K562 (cell line): Measurements from ENCODE around the gene HMCN2. TPM values are rescaled to one million over a fixed set of nuclear protein-coding genes. Genes with fewer than 3 reads are reported as not detected.

ENCODE experiments used
- ATAC-seq: fragments of 200-7000 bp; cut with Tn5 transposase; 3 replicates; pipeline ENCODE4 v1.9.1; 2020; ENCODE audit warnings: moderate library complexity
- BruUV-seq: library from RNA; stranded (reverse); fragments of 400-500 nt; replicated peaks from 2 replicates; lab custom pipeline; 2021; lab: Mats Ljungman, UMichigan
- CTCF ChIA-PET: fragments of 300-600 bp; formaldehyde crosslinking; extraction: SDS; loops from one replicate; lab custom pipeline; 2021; ENCODE audit warnings: low intra/inter-chr PET ratio; lab: Yijun Ruan, JAX
- POLR2A ChIA-PET: fragments of 300-600, 350-650 bp; sonication (Branson Sonifier 250); formaldehyde crosslinking; extraction: SDS; loops from one replicate; lab custom pipeline; 2021; ENCODE audit warnings: antibody characterized with exemption, inconsistent platforms; lab: Yijun Ruan, JAX
- DNase-seq, 4 experiments: peaks; one replicate each; pipeline versions ENCODE4 v3.0.0 to v3.0.0-alpha.2; 2011 to 2018; ENCODE audit warnings: low spot score in 3 of 4, mixed read lengths in 3 of 4; ENCODE audit errors: extremely low read depth in 1 of 4
- FAIRE-seq: peaks from 2 replicates; lab custom pipeline; 2011; peaks lifted over from hg19 to GRCh38; lab: Jason Lieb, UNC
- H2AFZ ChIP-seq: 2 replicates; pipeline ENCODE4 v1.6.0; 2011; ENCODE audit warnings: low read depth, low read length, control low read depth, inconsistent platforms
- H3K27ac ChIP-seq: fragments of 200-600 bp; 3 replicates; pipeline ENCODE4 v1.8.0; 2011; ENCODE audit warnings: low read depth, mild to moderate bottlenecking, control low read depth, inconsistent platforms, low read length, moderate library complexity, mixed read lengths; ENCODE audit errors: extremely low read depth
- H3K27me3 ChIP-seq, 2 experiments: fragments of 300-600 bp in 1 of 2; 2 replicates in 1 of 2; 3 replicates in 1 of 2; pipeline versions ENCODE4 v1.6.0 to v1.8.0; 2011; ENCODE audit warnings: inconsistent platforms in 2 of 2, low read length in 2 of 2, mild to moderate bottlenecking in 1 of 2, mixed read lengths in 1 of 2, moderate library complexity in 1 of 2; ENCODE audit not compliant: control insufficient read depth in 2 of 2, insufficient read depth in 2 of 2
- H3K36me3 ChIP-seq: fragments of 300-600 bp; 3 replicates; pipeline ENCODE4 v1.8.0; 2011; ENCODE audit warnings: mild to moderate bottlenecking, low read length, inconsistent platforms; ENCODE audit not compliant: control insufficient read depth, insufficient read depth
- H3K4me1 ChIP-seq, 2 experiments: fragments of 200-600 bp in 1 of 2; replicated peaks in 1 of 2; 2 replicates in 1 of 2; 3 replicates in 1 of 2; pipeline versions ENCODE4 v1.5.1 to v1.8.0; 2011; ENCODE audit warnings: inconsistent platforms in 2 of 2, low read length in 2 of 2, mild to moderate bottlenecking in 1 of 2, mixed read lengths in 1 of 2, moderate library complexity in 1 of 2; ENCODE audit not compliant: control insufficient read depth in 2 of 2, insufficient read depth in 2 of 2
- H3K4me2 ChIP-seq: 2 replicates; pipeline ENCODE4 v1.6.1; 2011; ENCODE audit warnings: low read length, control low read depth, inconsistent platforms, mixed read lengths; ENCODE audit not compliant: insufficient read depth
- H3K4me3 ChIP-seq: fragments of 200-600 bp; sonication (generic), shearing (Covaris generic); 2 replicates; pipeline ENCODE4 v1.5.1; 2016; ENCODE audit warnings: control low read depth, inconsistent platforms
- H3K79me2 ChIP-seq: fragments of 200-600 bp; 3 replicates; pipeline ENCODE4 v1.8.0; 2011; ENCODE audit warnings: low read length, inconsistent platforms; ENCODE audit not compliant: control insufficient read depth, insufficient read depth
- H3K9ac ChIP-seq, 2 experiments: 2 replicates each; pipeline versions ENCODE4 v1.6.0 to v1.6.1; 2011; ENCODE audit warnings: low read depth in 2 of 2, low read length in 2 of 2, control low read depth in 1 of 2, inconsistent platforms in 1 of 2, mild to moderate bottlenecking in 1 of 2, mixed read lengths in 1 of 2; ENCODE audit not compliant: insufficient read depth in 1 of 2
- H3K9me1 ChIP-seq: one replicate; pipeline ENCODE4 v1.6.0; 2011; ENCODE audit warnings: inconsistent platforms, mild to moderate bottlenecking, low read length, moderate library complexity; ENCODE audit not compliant: control insufficient read depth, insufficient read depth
- H3K9me3 ChIP-seq: replicated peaks from 2 replicates; pipeline ENCODE4 v1.5.1; 2011; ENCODE audit warnings: low read depth, low read length, inconsistent platforms; ENCODE audit not compliant: control insufficient read depth, insufficient read depth
- H4K20me1 ChIP-seq: replicated peaks from 2 replicates; pipeline ENCODE4 v1.6.1; 2011; ENCODE audit warnings: low read length, inconsistent platforms, mixed read lengths; ENCODE audit not compliant: control insufficient read depth, insufficient read depth
- PCBP2 ChIP-seq: fragments of 200-400 bp; formaldehyde crosslinking; IDR thresholded peaks from 2 replicates; pipeline ENCODE4 v1.6.1; 2018; ENCODE audit warnings: low read length, low read depth, mild to moderate bottlenecking, moderate library complexity; ENCODE audit not compliant: poor library complexity, severe bottlenecking
- RFX1 ChIP-seq: fragments of 450-650 bp; IDR thresholded peaks from 2 replicates; pipeline ENCODE4 v1.6.1; 2016; ENCODE audit warnings: mild to moderate bottlenecking, moderate library complexity
- SMAD1 ChIP-seq: fragments of 150-350 bp; IDR thresholded peaks from 2 replicates; pipeline ENCODE4 v1.6.1; 2014; ENCODE audit warnings: low read length, low read depth; ENCODE audit not compliant: partially characterized antibody
- ZNF253 ChIP-seq: fragments of 250-450 bp; sonication (Bioruptor Pico); conservative IDR thresholded peaks from 2 replicates; pipeline ENCODE4 v1.6.1; 2021; ENCODE audit warnings: mild to moderate bottlenecking
- ZNF263 ChIP-seq: sonication (generic); formaldehyde crosslinking; IDR thresholded peaks from 2 replicates; pipeline ENCODE4 v1.8.0; 2022; ENCODE audit warnings: mild to moderate bottlenecking, missing genetic modification reagents, borderline replicate concordance
- WGBS: fragments of 100-300 bp; shearing (Covaris generic); methylation state at CpG from one replicate; pipeline ENCODE4 v1.1.6; 2016; ENCODE audit warnings: low coverage, mixed read lengths; ENCODE audit not compliant: insufficient coverage; ENCODE audit errors: missing lambda C conversion rate; 5-methylcytosine and 5-hydroxymethylcytosine counted together
- in situ Hi-C: fragments of 300-500 bp; cut with MboI; formaldehyde crosslinking; loops from 4 replicates; pipeline ENCODE4 v1.15.0; 2018; ENCODE audit warnings: inconsistent platforms, mixed read lengths
- intact Hi-C: fragments of 100-400 bp; cut with micrococcal nuclease; formaldehyde crosslinking; loops from 2 replicates; pipeline ENCODE4 v1.14.2; 2022
- polyA plus RNA-seq, 8 experiments: library from polyadenylated mRNA; depleted of rRNA in 4 of 8; stranded (reverse) in 5 of 8; unstranded in 3 of 8; fragments of >200 nt; fragmentation: Nextera tagmentation in 2 of 8; fragmentation: Illumina TruSeq in 1 of 8; extraction: Ambion mirVana in 2 of 8; extraction: Trizol in 1 of 8; gene quantifications; 2 replicates each; pipeline versions ENCODE4 v1.2.1 to v1.2.3, GENCODE V29; 2011 to 2014; ENCODE audit warnings: inconsistent platforms in 1 of 8, missing spikeins in 1 of 8
- total RNA-seq, 7 experiments: library from RNA; depleted of rRNA in 6 of 7; stranded (reverse); fragments of >200 nt in 6 of 7; fragmentation: Illumina TruSeq in 2 of 7; extraction: Trizol in 2 of 7; gene quantifications; 2 replicates each; pipeline versions ENCODE4 v1.2.1 to v1.2.3, GENCODE V29; 2011 to 2021; ENCODE audit warnings: low replicate concordance in 1 of 7
- TF ChIP-seq, protein P1 (sequence below), 2 experiments: fragments of 450-650 bp; IDR thresholded peaks; 2 replicates each; pipeline ENCODE4 v1.6.1; 2018; ENCODE audit warnings: mild to moderate bottlenecking in 2 of 2, low read depth in 1 of 2; ENCODE audit not compliant: partially characterized antibody in 2 of 2
- TF ChIP-seq, protein P2 (sequence below): fragments of 450-650 bp; IDR thresholded peaks from 2 replicates; pipeline ENCODE4 v1.6.1; 2016; ENCODE audit warnings: mild to moderate bottlenecking

The HMCN2 gene
- total and polyA plus RNA-seq, 9 of the 15 experiments (the other 6 are each of a cell fraction or from before 2014, with no cell fraction given) = 0.01 TPM; not detected in 8

DNA sequence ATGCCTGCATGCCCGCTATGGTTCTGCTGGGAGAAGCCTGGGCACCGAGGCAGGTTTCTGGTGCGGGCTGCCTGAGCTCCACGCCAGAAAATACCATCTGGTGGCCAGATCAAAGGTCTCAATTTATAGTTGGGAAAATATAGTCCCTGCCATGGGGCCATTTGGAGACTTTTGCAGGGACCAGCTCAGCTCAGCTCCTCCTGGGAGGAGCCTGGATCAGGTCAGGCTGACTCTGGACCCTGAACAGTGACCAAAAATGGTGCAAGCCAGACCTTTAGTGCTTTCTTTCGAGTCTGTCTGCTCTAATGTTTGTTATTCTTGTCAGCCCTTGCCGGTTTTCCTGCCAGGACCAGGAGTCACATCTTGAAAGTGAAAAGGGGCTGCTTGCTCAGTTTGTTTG, 31.8 kb downstream of the HMCN2 start:
- WGBS = 2% methylated on average over 6 of the region's 6 CpGs
- no peak for TF ChIP-seq ZNF253 (CRISPR knock-in tag)
- peak; percentile 25; the same call in 1 of the 2 replicates for TF ChIP-seq ZNF263
- TF ChIP-seq SMAD1 = no peak
- TF ChIP-seq, all 486 proteins: peak for 1
- DNase-seq = no peak
- H3K4me2 ChIP-seq = no peak overlapping the region
- H3K36me3 ChIP-seq = no peaks in the 10 kb centered on the region
- peaks cover 2% of the 10 kb centered on the region for H3K9me1 ChIP-seq
- intact Hi-C loops (no loop called here), in situ Hi-C loops (no loop called here)
- no peak overlapping the region for H3K4me3 ChIP-seq
- H2AFZ ChIP-seq = no peak overlapping the region
- H3K27ac ChIP-seq = no peak overlapping the region
- ChIA-PET POLR2A (no interaction called here), CTCF (no interaction called here)
- ATAC-seq = no peak
- FAIRE-seq = no peak
- H3K4me1 ChIP-seq = no peaks in the 10 kb centered on the region
- H4K20me1 ChIP-seq = peaks cover 4% of the 10 kb centered on the region; the same call in 1 of the 2 replicates
- H3K79me2 ChIP-seq = no peaks in the 10 kb centered on the region
- H3K27me3 ChIP-seq = peaks cover 0 to 47% of the 10 kb centered on the region in 2 experiments; a peak in 2 of 5 replicates
- no peaks in the 10 kb centered on the region for H3K9me3 ChIP-seq
- BruUV-seq = no TSS peak
- no peak overlapping the region for H3K9ac ChIP-seq

GRCh38 chr9:130298662-130299279, 33.2 kb downstream of the HMCN2 start:
- no peaks in the 10 kb centered on the region for H3K79me2 ChIP-seq
- H3K27me3 ChIP-seq = peaks cover 6 to 57% of the 10 kb centered on the region in 2 experiments; a peak in 4 of 5 replicates
- peaks cover 2% of the 10 kb centered on the region for H3K9me1 ChIP-seq
- DNase-seq (peak; percentile 44 to 79 (median 60)), FAIRE-seq (peak; percentile 29), ATAC-seq (peak; percentile 82)
- 3% methylated on average over 14 of the region's 15 CpGs for WGBS
- H4K20me1 ChIP-seq = peaks cover 6% of the 10 kb centered on the region; the same call in 1 of the 2 replicates
- ChIA-PET CTCF (no interaction called here), POLR2A (interaction anchor here (0.7 kb wide), 1 partner anchor 160 kb away, joined by 5 read pairs; no protein-coding TSS in a partner anchor)
- in situ Hi-C loops = no loop called here
- BruUV-seq = no TSS peak
- no peak overlapping the region for H3K4me3 ChIP-seq
- no peaks in the 10 kb centered on the region for H3K36me3 ChIP-seq
- no peak overlapping the region for H3K9ac ChIP-seq
- H3K4me1 ChIP-seq = no peaks in the 10 kb centered on the region; a peak in 1 of 5 replicates
- no peak overlapping the region for H3K4me2 ChIP-seq
- intact Hi-C loops = no loop called here
- H2AFZ ChIP-seq = no peak overlapping the region
- H3K9me3 ChIP-seq = no peaks in the 10 kb centered on the region
- H3K27ac ChIP-seq = no peak overlapping the region
- TF ChIP-seq RFX1 (no peak), PCBP2 (no peak)
- TF ChIP-seq, protein P1, sequence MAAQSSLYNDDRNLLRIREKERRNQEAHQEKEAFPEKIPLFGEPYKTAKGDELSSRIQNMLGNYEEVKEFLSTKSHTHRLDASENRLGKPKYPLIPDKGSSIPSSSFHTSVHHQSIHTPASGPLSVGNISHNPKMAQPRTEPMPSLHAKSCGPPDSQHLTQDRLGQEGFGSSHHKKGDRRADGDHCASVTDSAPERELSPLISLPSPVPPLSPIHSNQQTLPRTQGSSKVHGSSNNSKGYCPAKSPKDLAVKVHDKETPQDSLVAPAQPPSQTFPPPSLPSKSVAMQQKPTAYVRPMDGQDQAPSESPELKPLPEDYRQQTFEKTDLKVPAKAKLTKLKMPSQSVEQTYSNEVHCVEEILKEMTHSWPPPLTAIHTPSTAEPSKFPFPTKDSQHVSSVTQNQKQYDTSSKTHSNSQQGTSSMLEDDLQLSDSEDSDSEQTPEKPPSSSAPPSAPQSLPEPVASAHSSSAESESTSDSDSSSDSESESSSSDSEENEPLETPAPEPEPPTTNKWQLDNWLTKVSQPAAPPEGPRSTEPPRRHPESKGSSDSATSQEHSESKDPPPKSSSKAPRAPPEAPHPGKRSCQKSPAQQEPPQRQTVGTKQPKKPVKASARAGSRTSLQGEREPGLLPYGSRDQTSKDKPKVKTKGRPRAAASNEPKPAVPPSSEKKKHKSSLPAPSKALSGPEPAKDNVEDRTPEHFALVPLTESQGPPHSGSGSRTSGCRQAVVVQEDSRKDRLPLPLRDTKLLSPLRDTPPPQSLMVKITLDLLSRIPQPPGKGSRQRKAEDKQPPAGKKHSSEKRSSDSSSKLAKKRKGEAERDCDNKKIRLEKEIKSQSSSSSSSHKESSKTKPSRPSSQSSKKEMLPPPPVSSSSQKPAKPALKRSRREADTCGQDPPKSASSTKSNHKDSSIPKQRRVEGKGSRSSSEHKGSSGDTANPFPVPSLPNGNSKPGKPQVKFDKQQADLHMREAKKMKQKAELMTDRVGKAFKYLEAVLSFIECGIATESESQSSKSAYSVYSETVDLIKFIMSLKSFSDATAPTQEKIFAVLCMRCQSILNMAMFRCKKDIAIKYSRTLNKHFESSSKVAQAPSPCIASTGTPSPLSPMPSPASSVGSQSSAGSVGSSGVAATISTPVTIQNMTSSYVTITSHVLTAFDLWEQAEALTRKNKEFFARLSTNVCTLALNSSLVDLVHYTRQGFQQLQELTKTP (IDR thresholded peaks at IDR 0.05; ENCODE audit: low read depth in 1 of 2, partially characterized antibody in 2 of 2) = peak in 1 of 2 experiments; percentile 65
- TF ChIP-seq, protein P2, sequence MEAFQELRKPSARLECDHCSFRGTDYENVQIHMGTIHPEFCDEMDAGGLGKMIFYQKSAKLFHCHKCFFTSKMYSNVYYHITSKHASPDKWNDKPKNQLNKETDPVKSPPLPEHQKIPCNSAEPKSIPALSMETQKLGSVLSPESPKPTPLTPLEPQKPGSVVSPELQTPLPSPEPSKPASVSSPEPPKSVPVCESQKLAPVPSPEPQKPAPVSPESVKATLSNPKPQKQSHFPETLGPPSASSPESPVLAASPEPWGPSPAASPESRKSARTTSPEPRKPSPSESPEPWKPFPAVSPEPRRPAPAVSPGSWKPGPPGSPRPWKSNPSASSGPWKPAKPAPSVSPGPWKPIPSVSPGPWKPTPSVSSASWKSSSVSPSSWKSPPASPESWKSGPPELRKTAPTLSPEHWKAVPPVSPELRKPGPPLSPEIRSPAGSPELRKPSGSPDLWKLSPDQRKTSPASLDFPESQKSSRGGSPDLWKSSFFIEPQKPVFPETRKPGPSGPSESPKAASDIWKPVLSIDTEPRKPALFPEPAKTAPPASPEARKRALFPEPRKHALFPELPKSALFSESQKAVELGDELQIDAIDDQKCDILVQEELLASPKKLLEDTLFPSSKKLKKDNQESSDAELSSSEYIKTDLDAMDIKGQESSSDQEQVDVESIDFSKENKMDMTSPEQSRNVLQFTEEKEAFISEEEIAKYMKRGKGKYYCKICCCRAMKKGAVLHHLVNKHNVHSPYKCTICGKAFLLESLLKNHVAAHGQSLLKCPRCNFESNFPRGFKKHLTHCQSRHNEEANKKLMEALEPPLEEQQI = 0 out of 2 replicates have a peak, but pooled peaks have one; percentile 45
